BJ (cell line): Measurements from ENCODE around the gene ZDHHC19. TPM values are rescaled to one million over a fixed set of nuclear protein-coding genes. Genes with fewer than 3 reads are reported as not detected.

ENCODE experiments used
- CTCF ChIA-PET: fragments of 350-600 bp; formaldehyde crosslinking; extraction: SDS; loops from one replicate; lab custom pipeline; 2021; ENCODE audit warnings: antibody characterized with exemption, inconsistent platforms; lab: Yijun Ruan, JAX
- POLR2A ChIA-PET: fragments of 300-600 bp; sonication (Branson Sonifier 250); formaldehyde crosslinking; extraction: SDS; loops from one replicate; lab custom pipeline; 2021; ENCODE audit warnings: antibody characterized with exemption; lab: Charles Lee
- DNase-seq: peaks from one replicate; pipeline ENCODE4 v3.0.0-alpha.2; 2011; ENCODE audit warnings: low read depth
- H3K27me3 ChIP-seq: 2 replicates; pipeline ENCODE4 v1.6.0; 2011; ENCODE audit warnings: low read length; ENCODE audit not compliant: control insufficient read depth, insufficient read depth
- H3K36me3 ChIP-seq: 2 replicates; pipeline ENCODE4 v1.5.1; 2011; ENCODE audit warnings: low read length; ENCODE audit not compliant: control insufficient read depth, insufficient read depth
- H3K4me3 ChIP-seq: 2 replicates; pipeline ENCODE4 v1.5.1; 2011; ENCODE audit warnings: low read depth, mild to moderate bottlenecking, control low read depth, low read length
- polyA plus RNA-seq: library from polyadenylated mRNA; depleted of rRNA; stranded (reverse); fragments of >200 nt; gene quantifications from 2 replicates; pipeline ENCODE4 v1.2.3, GENCODE V29; 2011; rRNA removed
- small RNA-seq: library from RNA; depleted of rRNA; stranded (forward); fragments of <200 nt; gene quantifications from one replicate; pipeline ENCODE3, GENCODE V24; 2012; ENCODE audit warnings: low replicate concordance, low read depth; ENCODE audit not compliant: insufficient read length
- TF ChIP-seq, protein P1 (sequence below): IDR thresholded peaks from 2 replicates; pipeline ENCODE4 v1.5.1; 2011; ENCODE audit warnings: low read depth, mild to moderate bottlenecking, control low read depth, inconsistent platforms, low read length, moderate library complexity; ENCODE audit not compliant: insufficient read depth

ZDHHC19 gene
- polyA plus RNA-seq, 1 experiment: not detected

DNA sequence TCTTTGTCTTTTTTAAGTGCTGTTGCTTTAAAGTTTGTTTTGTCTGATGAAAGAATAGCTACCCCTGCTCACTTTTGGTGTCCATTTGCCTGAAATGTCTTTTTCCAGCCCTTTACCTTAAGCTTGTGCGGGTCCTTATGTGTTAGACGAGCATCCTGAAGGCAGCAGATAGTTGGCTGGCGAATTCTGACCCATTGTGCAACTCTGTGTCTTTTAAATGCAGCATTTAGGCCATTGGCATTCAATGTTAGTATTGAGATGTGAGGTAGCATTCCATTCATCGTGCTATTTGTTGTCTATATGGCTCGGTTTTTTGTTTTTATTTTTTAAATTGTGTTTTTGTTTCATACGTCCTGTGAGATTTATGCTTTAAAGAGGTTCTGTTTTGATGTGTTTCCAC is 55.0 kb downstream of the ZDHHC19 start:
- DNase-seq: no peak
- TF ChIP-seq, protein P1, sequence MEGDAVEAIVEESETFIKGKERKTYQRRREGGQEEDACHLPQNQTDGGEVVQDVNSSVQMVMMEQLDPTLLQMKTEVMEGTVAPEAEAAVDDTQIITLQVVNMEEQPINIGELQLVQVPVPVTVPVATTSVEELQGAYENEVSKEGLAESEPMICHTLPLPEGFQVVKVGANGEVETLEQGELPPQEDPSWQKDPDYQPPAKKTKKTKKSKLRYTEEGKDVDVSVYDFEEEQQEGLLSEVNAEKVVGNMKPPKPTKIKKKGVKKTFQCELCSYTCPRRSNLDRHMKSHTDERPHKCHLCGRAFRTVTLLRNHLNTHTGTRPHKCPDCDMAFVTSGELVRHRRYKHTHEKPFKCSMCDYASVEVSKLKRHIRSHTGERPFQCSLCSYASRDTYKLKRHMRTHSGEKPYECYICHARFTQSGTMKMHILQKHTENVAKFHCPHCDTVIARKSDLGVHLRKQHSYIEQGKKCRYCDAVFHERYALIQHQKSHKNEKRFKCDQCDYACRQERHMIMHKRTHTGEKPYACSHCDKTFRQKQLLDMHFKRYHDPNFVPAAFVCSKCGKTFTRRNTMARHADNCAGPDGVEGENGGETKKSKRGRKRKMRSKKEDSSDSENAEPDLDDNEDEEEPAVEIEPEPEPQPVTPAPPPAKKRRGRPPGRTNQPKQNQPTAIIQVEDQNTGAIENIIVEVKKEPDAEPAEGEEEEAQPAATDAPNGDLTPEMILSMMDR: no peak
- ChIA-PET POLR2A (no interaction called here), CTCF (interaction anchor here (0.8 to 1.0 kb wide), 3 partner anchors 12 to 43 kb away, joined by 3 read pairs; no protein-coding TSS in a partner anchor)
- H3K27me3 ChIP-seq: no peaks in the 10 kb centered on the region; the same call in 1 of the 2 replicates
- no peak overlapping the region for H3K4me3 ChIP-seq
- H3K36me3 ChIP-seq: no peaks in the 10 kb centered on the region

- Histone ChIP-seq H3K36me3 (no peaks in the 10 kb centered on the region), H3K27me3 (no peaks in the 10 kb centered on the region), H3K4me3 (no peak overlapping the region)
- TF ChIP-seq, protein P1: no peak
- CTCF ChIA-PET: no interaction called here
- POLR2A ChIA-PET: no interaction called here
- DNase-seq: no peak
Observed at GRCh38 chr3:196150481-196150880, 60.7 kb downstream of the ZDHHC19 start.

- ChIA-PET CTCF (no interaction called here), POLR2A (no interaction called here)
- H3K36me3 ChIP-seq: no peaks in the 10 kb centered on the region
- H3K4me3 ChIP-seq: no peak overlapping the region
- DNase-seq: no peak
- no peaks in the 10 kb centered on the region for H3K27me3 ChIP-seq
- TF ChIP-seq, protein P1: no peak
Observed at GRCh38 chr3:196149831-196150301, 61.3 kb downstream of the ZDHHC19 start.

DNA sequence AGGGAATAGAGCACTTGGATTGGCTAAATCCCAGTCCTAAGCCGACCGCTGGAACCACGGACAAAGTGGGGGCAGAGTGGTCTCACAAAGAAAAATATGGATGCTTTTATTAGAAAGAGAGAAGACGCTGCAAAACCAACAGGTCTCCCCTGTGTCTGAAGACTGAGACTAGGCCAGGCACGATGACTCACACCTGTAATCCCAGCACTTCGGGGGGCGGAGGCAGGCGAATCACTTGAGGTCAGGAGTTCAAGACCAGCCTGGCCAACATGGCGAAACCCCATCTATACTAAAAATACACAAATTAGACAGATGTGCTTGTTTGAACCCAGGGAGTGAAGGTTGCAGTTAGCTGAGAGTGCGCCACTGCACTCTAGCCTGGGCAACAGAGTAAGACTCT is 61.8 kb downstream of the ZDHHC19 start:
- no peak overlapping the region for H3K4me3 ChIP-seq
- TF ChIP-seq, protein P1: no peak
- no peak for DNase-seq
- H3K27me3 ChIP-seq: no peaks in the 10 kb centered on the region
- ChIA-PET CTCF (no interaction called here), POLR2A (no interaction called here)
- no peaks in the 10 kb centered on the region for H3K36me3 ChIP-seq

Small RNA genes lying within 50 kb of the gene (small RNA-seq; reads per million reads assigned to genes)
- gene RF00019: not detected

Other genes with a start within 250 kb of the ZDHHC19 start
- gene TFRC, start 129.3 kb downstream of the ZDHHC19 start, polyA plus RNA-seq: 60.7 and 131 TPM in 2 replicates
- gene SLC51A, start 5.1 kb upstream of the ZDHHC19 start, polyA plus RNA-seq: not detected in 2 replicates
- 73.3 and 75.0 TPM in 2 replicates for gene PCYT1A, start 76.3 kb upstream of the ZDHHC19 start, polyA plus RNA-seq
- 7.6 and 11.1 TPM in 2 replicates for gene DYNLT2B, start 106.8 kb upstream of the ZDHHC19 start, polyA plus RNA-seq
- not detected in 2 replicates for gene TM4SF19, start 127.0 kb upstream of the ZDHHC19 start, polyA plus RNA-seq
- gene UBXN7, start 221.0 kb upstream of the ZDHHC19 start, polyA plus RNA-seq: 11.3 and 17.9 TPM in 2 replicates